Loucy (cell line): Measurements from ENCODE around the gene TBX6.

Experiments
- H2AFZ ChIP-seq: fragments of 200-600 bp; sonication (generic); 2 replicates; pipeline ENCODE4 v1.6.0; 2016; ENCODE audit warnings: antibody characterized with exemption, mild to moderate bottlenecking, low read length, moderate library complexity
- H3F3A ChIP-seq: fragments of 200-600 bp; 2 replicates; pipeline ENCODE4 v1.6.0; 2016; ENCODE audit warnings: antibody characterized with exemption, low read depth, mild to moderate bottlenecking
- H3K27me3 ChIP-seq: fragments of 200-600 bp; sonication (generic); 2 replicates; pipeline ENCODE4 v1.6.1; 2014; ENCODE audit warnings: low read length, mild to moderate bottlenecking; ENCODE audit not compliant: insufficient read depth, poor library complexity, severe bottlenecking
- H3K36me3 ChIP-seq: fragments of 200-600 bp; sonication (generic); 2 replicates; pipeline ENCODE4 v1.6.1; 2016; ENCODE audit warnings: low read length; ENCODE audit not compliant: insufficient read depth
- H3K4me1 ChIP-seq: fragments of 200-600 bp; sonication (generic); 2 replicates; pipeline ENCODE4 v1.5.1; 2014; ENCODE audit warnings: low read length, mild to moderate bottlenecking; ENCODE audit not compliant: insufficient read depth, poor library complexity, severe bottlenecking
- H3K4me2 ChIP-seq: fragments of 200-600 bp; sonication (generic); 2 replicates; pipeline ENCODE4 v1.6.0; 2014; ENCODE audit warnings: antibody characterized with exemption, low read length, low read depth, mild to moderate bottlenecking; ENCODE audit not compliant: poor library complexity, severe bottlenecking
- H3K4me3 ChIP-seq: fragments of 200-600 bp; sonication (generic); 2 replicates; pipeline ENCODE4 v1.5.1; 2014; ENCODE audit warnings: low read length, mild to moderate bottlenecking, mixed read lengths; ENCODE audit not compliant: poor library complexity, severe bottlenecking
- H3K79me2 ChIP-seq: fragments of 200-600 bp; sonication (generic); 2 replicates; pipeline ENCODE4 v1.6.1; 2014; ENCODE audit warnings: low read length; ENCODE audit not compliant: insufficient read depth
- H3K9ac ChIP-seq: fragments of 200-600 bp; sonication (generic); 2 replicates; pipeline ENCODE4 v1.6.0; 2014; ENCODE audit warnings: mild to moderate bottlenecking, low read depth, low read length, moderate library complexity; ENCODE audit not compliant: poor library complexity, severe bottlenecking
- H3K9me2 ChIP-seq: fragments of 200-600 bp; sonication (generic); replicated peaks from 2 replicates; pipeline ENCODE4 v1.6.1; 2016; ENCODE audit warnings: low read depth, low read length, mixed read lengths
- H3K9me3 ChIP-seq: fragments of 200-600 bp; sonication (generic); 2 replicates; pipeline ENCODE4 v1.6.1; 2014; ENCODE audit warnings: mild to moderate bottlenecking, antibody characterized with exemption, low read length, low read depth; ENCODE audit not compliant: insufficient read depth
- H4K20me1 ChIP-seq: fragments of 200-600 bp; sonication (generic); 2 replicates; pipeline ENCODE4 v1.6.0; 2014; ENCODE audit warnings: antibody characterized with exemption, low read length, mild to moderate bottlenecking; ENCODE audit not compliant: insufficient read depth, poor library complexity, severe bottlenecking
- CTCF ChIP-seq: fragments of 200-600 bp; sonication (generic); conservative IDR thresholded peaks from 2 replicates; pipeline ENCODE4 v1.5.1; 2014; ENCODE audit warnings: mild to moderate bottlenecking, antibody characterized with exemption, low read length
- EZH2phosphoT487 ChIP-seq: fragments of 200-600 bp; IDR thresholded peaks from 2 replicates; pipeline ENCODE4 v1.6.1; 2018; ENCODE audit warnings: antibody characterized with exemption, mild to moderate bottlenecking, moderate library complexity, borderline replicate concordance

Gene TBX6

GRCh38 chr16:30052671-30053372 is 38.9 kb downstream of the TBX6 start:
- TF ChIP-seq EZH2phosphoT487 = no peak
- no peak for TF ChIP-seq CTCF
- H3K27me3 ChIP-seq = no peaks in the 10 kb centered on the region
- peak overlapping the region; percentile 85 for H2AFZ ChIP-seq
- H3K4me3 ChIP-seq = peak overlapping the region; percentile 88
- peak overlapping the region; percentile 99 for H3K4me2 ChIP-seq
- no peaks in the 10 kb centered on the region for H4K20me1 ChIP-seq
- no peaks in the 10 kb centered on the region for H3K36me3 ChIP-seq
- no peaks in the 10 kb centered on the region for H3F3A ChIP-seq
- peak overlapping the region; percentile 88 for H3K9ac ChIP-seq
- H3K79me2 ChIP-seq = peaks cover 19% of the 10 kb centered on the region
- no peaks in the 10 kb centered on the region for H3K9me3 ChIP-seq
- no peaks in the 10 kb centered on the region for H3K9me2 ChIP-seq
- H3K4me1 ChIP-seq = peaks cover 20% of the 10 kb centered on the region

GRCh38 chr16:30051518-30051917 is 40.2 kb downstream of the TBX6 start:
- Histone ChIP-seq H3K4me2 (peak overlapping the region; percentile 73), H3F3A (no peaks in the 10 kb centered on the region), H3K36me3 (no peaks in the 10 kb centered on the region), H3K9me2 (no peaks in the 10 kb centered on the region), H3K4me3 (peak overlapping the region; percentile 88), H3K9ac (peak overlapping the region; percentile 88), H3K9me3 (no peaks in the 10 kb centered on the region), H3K79me2 (peaks cover 19% of the 10 kb centered on the region), H3K27me3 (no peaks in the 10 kb centered on the region), H3K4me1 (peaks cover 20% of the 10 kb centered on the region), H2AFZ (no peak overlapping the region), H4K20me1 (no peaks in the 10 kb centered on the region)
- TF ChIP-seq CTCF (no peak), EZH2phosphoT487 (no peak)

- Histone ChIP-seq H3K4me3 (no peak overlapping the region), H3K79me2 (peaks cover 19% of the 10 kb centered on the region), H4K20me1 (no peaks in the 10 kb centered on the region), H3K9me2 (no peaks in the 10 kb centered on the region), H3K9ac (no peak overlapping the region), H3K27me3 (no peaks in the 10 kb centered on the region), H3K9me3 (no peaks in the 10 kb centered on the region), H2AFZ (no peak overlapping the region), H3K4me2 (no peak overlapping the region), H3K36me3 (no peaks in the 10 kb centered on the region), H3K4me1 (peaks cover 14% of the 10 kb centered on the region), H3F3A (no peaks in the 10 kb centered on the region)
- no peak for TF ChIP-seq EZH2phosphoT487
- no peak for TF ChIP-seq CTCF
Observed at GRCh38 chr16:30049871-30050270, 41.9 kb downstream of the TBX6 start.
